Pancreas (tissue), 10 donors: ENCODE results near the gene STK25. TPM values are rescaled to one million over a fixed set of nuclear protein-coding genes. Genes with fewer than 3 reads are reported as not detected.
"Not testable (repeated sequence)": the region's sequence is repeated elsewhere in the genome, so short reads cannot be mapped to it uniquely, and the experiment has no call there.

Experiments
- ATAC-seq, 4 donors: fragments of 200-7000 bp; cut with Tn5 transposase; one replicate each; pipeline versions ENCODE4 v1.8.0 to v1.9.1; 2020; ENCODE audit warnings: mild to moderate bottlenecking in 4 of 4, moderate library complexity in 4 of 4
- DNase-seq, 6 donors: peaks; one replicate each; pipeline ENCODE4 v3.0.0-alpha.2; 2020
- FAIRE-seq: peaks from 2 replicates; lab custom pipeline; 2012; peaks lifted over from hg19 to GRCh38; lab: Jason Lieb, UNC
- H3K27ac ChIP-seq, 4 donors: fragments of 200-600 bp; sonication (generic); 1 replicate in 3 of 4; 2 replicates in 1 of 4; pipeline versions ENCODE4 v1.5.0 to v1.8.0; 2020
- H3K27me3 ChIP-seq, 4 donors: fragments of 200-600 bp; one replicate each; pipeline ENCODE4 v1.8.0; 2021
- H3K36me3 ChIP-seq, 3 donors: fragments of 200-600 bp; sonication (generic) in 1 of 3; one replicate each; pipeline versions ENCODE4 v1.5.0 to v1.8.0; 2020 to 2021
- H3K4me1 ChIP-seq, 3 donors: fragments of 200-600 bp; one replicate each; pipeline ENCODE4 v1.8.0; 2021
- H3K4me3 ChIP-seq, 4 donors: fragments of 200-600 bp; sonication (generic) in 2 of 4; one replicate each; pipeline versions ENCODE4 v1.5.0 to v1.8.0; 2020 to 2021
- H3K9me3 ChIP-seq, 4 donors: fragments of 200-600 bp; one replicate each; pipeline ENCODE4 v1.8.0; 2021
- CTCF ChIP-seq, 4 donors: fragments of 200-600 bp; sonication (generic) in 3 of 4; IDR thresholded peaks; one replicate each; pipeline versions ENCODE4 v1.5.0 to v1.8.0; 2021; ENCODE audit warnings: antibody characterized with exemption in 4 of 4
- WGBS, 2 donors: extraction: QIAGEN DNeasy Blood & Tissue Kit; methylation state at CpG; one replicate each; pipeline ENCODE4 v1.1.7; 2013; 5-methylcytosine and 5-hydroxymethylcytosine counted together
- intact Hi-C, 3 donors: fragments of 100-400 bp; cut with DNase I; formaldehyde crosslinking; loops; one replicate each; pipeline versions ENCODE4 v1.11.1 to v1.14.2; 2022
- polyA plus RNA-seq, 2 donors: library from polyadenylated mRNA; stranded (reverse); fragments of 200-250 nt; gene quantifications; one replicate each; pipeline ENCODE4 v1.2.3, GENCODE V29; 2013
- total RNA-seq, 6 donors: library from RNA; stranded (reverse); fragmentation: NEBNext Ultra II Directional in 4 of 6; extraction: Animal tissue kit (Norgen Biotek cat#: 25700) in 4 of 6; gene quantifications; one replicate each; pipeline versions ENCODE4 v1.2.1 to v1.2.4, GENCODE V29; 2021 to 2023
- donor health status: healthy with polysubstance abuse.
- donor health status: DM: no; HTN: no; CAD: no; lungs with moderate emphysema.
- donor health status: DM: no; HTN: no; CAD: no.
- donor health status: control.
- donor health status: control.
- donor health status: Bipolar disorder and iron deficiency.
- donor health status: DM: yes; HTN: yes; CAD: no.
- donor health status: DM: no; HTN: no; CAD: no.
- donor health status: DM: no; HTN: no; CAD: no.
- donor health status: DM: yes; HTN: yes; CAD: no.

STK25 gene
- total and polyA plus RNA-seq, 8 donors, result 60.6 to 282 (median 79.1) TPM

GRCh38 chr2:241532168-241532567 lies 23.8 kb upstream of the STK25 start:
- WGBS, 2 donors, result 90 to 94% methylated on average over 8 of the region's 8 CpGs
- intact Hi-C loops, result no loop called here
- DNase-seq (no peak), ATAC-seq (no peak), FAIRE-seq (no peak)
- H3K9me3 ChIP-seq, result no peaks in the 10 kb centered on the region
- no peak overlapping the region for H3K4me3 ChIP-seq
- no peaks in the 10 kb centered on the region for H3K27me3 ChIP-seq
- no peaks in the 10 kb centered on the region for H3K36me3 ChIP-seq
- H3K27ac ChIP-seq, result no peak overlapping the region
- no peaks in the 10 kb centered on the region for H3K4me1 ChIP-seq
- no peak for TF ChIP-seq CTCF (IDR thresholded peaks at IDR 0.05)

- no peak for TF ChIP-seq CTCF (IDR thresholded peaks at IDR 0.05)
- no peaks in the 10 kb centered on the region for H3K9me3 ChIP-seq
- 56 to 57% methylated on average over 13 of the region's 13 CpGs for WGBS, 2 donors
- H3K36me3 ChIP-seq, result no peaks in the 10 kb centered on the region
- DNase-seq, result no peak
- no peak for ATAC-seq
- no peak overlapping the region for H3K4me3 ChIP-seq
- H3K27me3 ChIP-seq, result no peaks in the 10 kb centered on the region
- H3K27ac ChIP-seq, result no peak overlapping the region
- H3K4me1 ChIP-seq, result no peaks in the 10 kb centered on the region
- no peak for FAIRE-seq
- intact Hi-C loops, result no loop called here
Observed at GRCh38 chr2:241531161-241531722, 22.9 kb upstream of the STK25 start.

GRCh38 chr2:241530571-241530970 lies 22.2 kb upstream of the STK25 start:
- intact Hi-C loops, result no loop called here
- DNase-seq (no peak), ATAC-seq (no peak), FAIRE-seq (no peak)
- Histone ChIP-seq H3K36me3 (no peaks in the 10 kb centered on the region), H3K4me1 (no peaks in the 10 kb centered on the region), H3K27me3 (no peaks in the 10 kb centered on the region), H3K27ac (no peak overlapping the region), H3K4me3 (no peak overlapping the region), H3K9me3 (no peaks in the 10 kb centered on the region)
- WGBS, 2 donors, result 63 to 70% methylated on average over 8 of the region's 8 CpGs
- TF ChIP-seq CTCF (IDR thresholded peaks at IDR 0.05), result no peak

GRCh38 chr2:241525818-241526780 lies 17.7 kb upstream of the STK25 start:
- H3K27me3 ChIP-seq, H3K9me3 ChIP-seq, ATAC-seq, DNase-seq, H3K4me1 ChIP-seq, H3K27ac ChIP-seq, H3K4me3 ChIP-seq, H3K36me3 ChIP-seq, intact Hi-C loops, FAIRE-seq: not testable (repeated sequence)
- 84 to 88% methylated on average over 31 of the region's 31 CpGs for WGBS, 2 donors

- DNase-seq (no peak), ATAC-seq (no peak), FAIRE-seq (no peak)
- Histone ChIP-seq H3K9me3 (no peaks in the 10 kb centered on the region), H3K4me1 (no peaks in the 10 kb centered on the region), H3K4me3 (no peak overlapping the region), H3K27me3 (no peaks in the 10 kb centered on the region), H3K27ac (no peak overlapping the region), H3K36me3 (no peaks in the 10 kb centered on the region)
- intact Hi-C loops, result no loop called here
- TF ChIP-seq CTCF (IDR thresholded peaks at IDR 0.05), result no peak
- WGBS, 2 donors, result 77 to 78% methylated on average over 5 of the region's 5 CpGs
Observed at GRCh38 chr2:241522477-241522876, 14.1 kb upstream of the STK25 start.
